CD4-positive, alpha-beta T cell treated with Interleukin-15 for 1 hour (primary cell): ENCODE measurements around the gene BCL6B.
A peak's percentile ranks its signal among the peaks of the same experiment; 100 is the strongest.

ENCODE experiments used
- DNase-seq: peaks from one replicate; pipeline ENCODE4 v3.0.0-alpha.2; 2020

BCL6B gene

DNA sequence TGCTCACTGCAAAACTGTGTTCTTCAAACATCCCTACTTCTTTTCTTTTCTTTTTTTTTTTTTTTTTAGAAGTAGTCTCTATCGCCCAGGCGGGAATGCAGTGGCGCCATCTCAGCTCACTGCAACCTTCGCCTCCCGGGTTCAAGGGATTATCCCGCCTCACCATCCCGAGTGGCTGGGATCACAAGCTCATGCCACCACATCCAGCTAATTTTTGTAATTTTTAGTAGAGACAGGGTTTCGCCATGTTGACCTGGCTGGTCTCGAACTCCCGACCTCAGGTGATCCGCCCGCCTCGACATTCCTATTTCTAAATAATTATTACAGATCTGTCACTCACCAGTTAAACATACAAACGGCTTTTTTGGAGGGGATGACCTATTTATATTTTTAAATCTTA is 11.4 kb upstream of the BCL6B start:
- DNase-seq = no peak

DNA sequence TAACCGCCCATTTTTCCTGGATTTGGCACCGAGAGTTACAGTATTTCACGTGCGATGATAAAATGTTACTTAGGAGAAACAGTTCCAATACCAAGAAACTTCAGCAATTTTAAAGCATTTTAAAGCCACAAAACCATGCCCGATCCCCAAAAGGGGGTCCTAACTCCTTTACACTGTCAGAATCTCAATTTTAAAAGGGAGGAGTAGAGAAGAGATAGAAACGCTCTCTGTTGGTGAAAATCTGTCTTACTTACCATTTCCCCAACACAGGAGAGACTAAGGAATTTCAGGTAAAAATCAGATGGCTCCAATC is 11.0 kb upstream of the BCL6B start:
- no peak for DNase-seq

DNA sequence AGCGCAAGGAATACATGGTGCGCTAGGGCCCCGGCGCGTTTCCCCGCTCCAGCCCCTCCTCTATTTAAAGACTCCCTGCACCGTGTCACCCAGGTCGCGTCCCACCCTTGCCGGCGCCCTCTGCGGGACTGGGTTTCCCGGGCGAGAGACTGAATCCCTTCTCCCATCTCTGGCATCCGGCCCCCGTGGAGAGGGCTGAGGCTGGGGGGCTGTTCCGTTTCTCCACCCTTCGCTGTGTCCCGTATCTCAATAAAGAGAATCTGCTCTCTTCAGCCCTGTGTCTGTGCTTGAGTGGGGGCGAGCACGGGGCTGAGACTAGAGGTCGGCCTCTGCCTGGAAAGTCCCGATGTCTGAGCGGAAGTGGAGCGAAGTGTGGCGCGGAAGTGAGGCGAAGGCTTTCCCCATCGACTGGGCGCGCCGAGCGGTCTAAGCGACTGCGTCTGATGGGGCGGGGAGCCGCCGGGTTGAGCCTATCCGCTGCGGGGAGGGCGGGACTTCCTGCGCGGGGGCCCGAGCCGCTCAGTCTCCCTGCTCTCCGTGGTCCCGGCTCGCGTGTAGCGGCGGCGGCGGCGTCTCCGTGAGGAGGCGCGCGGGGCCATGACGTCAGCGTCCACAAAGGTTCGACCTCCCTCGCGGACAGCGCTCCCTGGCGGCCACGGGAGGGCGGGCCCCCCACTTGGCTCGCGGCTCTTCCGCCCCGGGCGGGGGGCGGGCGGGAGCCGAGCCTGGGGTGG is 8.4 kb upstream of the BCL6B start:
- DNase-seq = peak; percentile 99

DNA sequence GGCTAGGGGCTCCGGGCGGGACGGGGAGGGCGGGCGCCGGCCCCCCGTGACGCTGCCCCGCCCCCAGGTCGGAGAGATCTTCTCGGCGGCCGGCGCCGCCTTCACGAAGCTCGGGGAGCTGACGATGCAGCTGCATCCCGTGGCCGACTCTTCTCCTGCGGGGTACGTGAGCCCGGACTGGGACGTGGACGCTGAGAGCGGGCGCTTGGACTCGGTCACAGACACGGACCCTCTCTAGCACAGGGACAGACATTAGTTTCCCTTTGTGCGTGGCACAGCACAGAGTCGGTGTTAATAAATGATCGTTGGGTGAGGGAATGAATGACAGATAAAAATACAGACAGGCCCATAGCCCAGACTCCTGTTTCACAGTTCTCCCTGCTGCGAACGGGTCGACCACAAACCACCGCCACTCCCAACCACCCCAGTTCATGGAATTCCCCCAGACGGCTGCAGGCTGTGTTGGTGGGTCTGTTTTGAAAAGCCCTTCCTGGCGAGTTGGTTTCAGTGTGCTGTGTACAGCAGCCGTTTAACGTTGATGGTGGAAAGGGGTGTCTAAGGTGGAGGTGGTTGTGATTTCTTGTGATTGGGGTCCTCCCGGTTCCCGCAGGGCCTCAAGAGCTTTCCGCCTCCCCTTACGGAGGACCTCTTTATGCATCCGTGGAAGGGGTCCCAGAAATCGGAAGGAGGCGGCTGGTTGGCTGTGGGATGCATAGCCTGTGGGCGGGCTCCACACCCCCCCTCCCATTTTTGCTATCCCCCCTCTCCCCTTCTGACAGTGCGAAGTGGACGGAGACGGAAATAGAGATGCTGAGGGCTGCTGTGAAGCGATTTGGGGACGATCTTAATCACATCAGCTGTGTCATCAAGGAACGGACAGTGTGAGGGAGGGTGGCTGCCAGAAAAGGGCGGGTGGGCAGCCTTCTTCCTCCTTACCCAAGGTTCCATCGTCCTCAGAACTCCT is 7.6 kb upstream of the BCL6B start:
- DNase-seq = peak; percentile 93

DNA sequence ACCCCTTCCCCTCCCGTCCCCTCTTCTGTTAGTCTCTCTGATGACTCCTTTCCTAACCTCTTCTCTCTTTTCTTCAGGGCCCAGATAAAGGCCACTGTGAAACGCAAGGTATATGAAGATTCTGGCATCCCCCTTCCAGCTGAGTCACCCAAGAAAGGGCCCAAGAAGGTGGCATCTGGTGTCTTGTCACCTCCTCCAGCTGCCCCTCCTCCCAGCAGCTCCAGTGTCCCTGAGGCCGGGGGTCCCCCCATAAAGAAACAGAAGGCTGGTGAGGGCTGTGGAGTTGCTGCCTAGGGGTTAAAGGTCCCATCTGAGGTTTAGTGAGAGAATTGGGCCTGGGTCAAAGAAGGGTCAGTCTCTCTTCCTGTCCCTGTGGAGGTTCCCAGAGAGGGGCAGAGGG is 6.4 kb upstream of the BCL6B start:
- DNase-seq = no peak

DNA sequence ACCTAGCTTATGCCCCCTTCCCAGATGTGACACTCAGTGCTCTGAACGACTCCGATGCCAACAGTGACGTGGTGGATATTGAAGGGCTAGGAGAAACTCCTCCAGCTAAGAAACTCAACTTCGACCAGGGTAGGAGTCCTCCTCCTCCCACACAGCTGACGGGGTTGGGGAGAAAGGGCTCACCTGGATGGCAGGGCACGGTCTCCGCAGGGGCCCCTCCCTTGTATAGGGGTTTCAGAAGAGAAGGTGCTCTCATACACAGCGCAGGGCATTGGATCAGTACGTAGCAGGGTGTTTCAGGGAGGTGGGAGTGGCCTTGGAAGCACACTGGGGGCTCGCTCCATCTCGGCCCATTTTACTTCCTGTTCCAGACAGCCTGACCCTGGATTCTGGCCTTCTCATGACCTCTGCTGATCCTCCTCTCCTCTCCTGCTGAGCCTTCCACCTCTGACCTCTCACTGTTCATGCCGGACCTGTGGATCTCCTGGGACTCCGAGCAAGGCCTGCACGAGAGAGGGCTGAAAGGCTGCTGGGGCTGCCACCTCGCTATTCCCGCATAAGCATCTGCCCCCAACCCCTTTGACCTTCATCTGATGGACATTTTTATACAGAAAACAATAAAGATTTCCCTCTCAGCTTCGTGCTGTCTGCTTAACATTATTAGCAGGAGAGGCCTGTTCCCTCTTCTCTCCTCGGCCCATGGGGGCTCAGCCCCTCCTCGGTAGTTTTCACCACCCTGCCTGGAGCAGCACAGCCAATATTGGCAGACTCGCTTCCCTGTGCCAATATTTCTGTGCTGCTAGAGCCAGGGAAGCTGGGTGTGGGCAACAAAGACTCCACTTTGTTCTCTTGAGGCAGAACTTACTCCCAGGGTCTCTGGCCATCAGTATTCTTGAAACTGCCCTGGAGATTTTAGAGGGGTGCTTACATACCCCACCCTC is 5.7 kb upstream of the BCL6B start:
- DNase-seq = no peak

DNA sequence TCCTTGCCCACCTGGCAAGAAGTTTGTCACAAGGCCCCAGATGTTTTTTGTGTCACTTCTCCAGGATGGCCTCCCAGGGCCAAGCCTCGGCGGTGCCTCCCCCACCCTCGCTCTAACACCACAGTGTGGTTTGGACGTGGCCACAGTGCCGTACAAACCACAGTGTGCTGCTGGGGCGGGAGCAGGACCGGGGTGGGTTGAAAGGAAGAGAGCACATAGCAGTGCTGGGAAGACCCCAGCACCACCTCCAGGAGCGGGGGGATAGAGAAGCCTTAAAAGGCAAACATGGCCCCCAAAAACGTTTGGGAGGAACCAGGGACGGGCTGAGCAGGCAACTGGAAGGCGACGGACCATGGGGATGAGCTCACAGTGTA is 5.0 kb upstream of the BCL6B start:
- DNase-seq = no peak

DNA sequence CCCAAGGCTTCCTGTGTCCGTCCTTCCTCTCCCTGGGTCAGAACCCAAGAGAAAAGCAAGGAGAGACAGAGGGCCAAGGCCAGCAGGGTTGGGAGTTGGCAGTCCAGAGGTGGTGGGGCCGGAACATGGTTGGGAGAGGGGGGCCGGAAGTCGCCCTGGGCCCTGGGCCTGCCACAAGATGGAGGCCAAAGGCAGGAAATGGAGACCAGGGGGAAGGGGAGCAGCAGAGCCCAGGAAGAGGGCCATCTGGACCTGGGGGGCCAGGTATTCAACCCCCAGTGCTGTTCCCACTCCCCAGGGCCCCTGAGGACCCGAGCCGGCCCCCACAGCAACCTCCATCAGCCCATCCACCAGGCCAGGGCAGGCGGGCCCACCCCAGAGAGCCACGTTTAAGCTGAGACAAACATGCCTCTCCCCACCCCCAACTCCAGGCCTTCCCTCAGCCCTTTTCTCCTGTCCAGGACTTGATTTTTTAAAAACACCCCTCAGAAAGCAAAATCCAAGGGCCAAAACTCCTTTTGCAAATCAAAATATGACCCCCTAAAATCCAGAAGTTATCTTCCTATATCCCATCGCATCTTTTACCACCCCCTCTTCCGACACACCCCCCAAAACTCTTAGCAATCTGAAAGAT is 4.4 kb upstream of the BCL6B start:
- DNase-seq = no peak

DNA sequence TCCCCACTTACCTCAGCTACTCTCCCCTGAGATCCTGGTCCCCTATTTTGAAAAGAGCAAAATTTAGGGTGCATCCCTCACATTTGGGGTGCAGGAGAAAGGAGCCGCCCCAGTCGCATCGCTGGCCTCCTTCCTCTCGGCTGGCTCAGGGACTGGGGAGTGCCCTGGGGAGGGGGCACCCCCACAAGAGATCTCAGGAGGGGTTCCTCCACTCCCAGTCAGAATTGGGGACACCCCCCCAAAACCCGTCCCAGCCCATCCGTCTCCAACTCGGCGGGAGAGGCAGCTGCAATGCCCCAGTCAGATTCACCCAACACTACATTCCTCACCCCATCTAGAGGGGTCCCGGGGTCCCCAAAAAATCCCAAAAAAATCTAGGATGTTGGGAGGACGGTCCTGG is 3.5 kb upstream of the BCL6B start:
- DNase-seq = no peak

DNA sequence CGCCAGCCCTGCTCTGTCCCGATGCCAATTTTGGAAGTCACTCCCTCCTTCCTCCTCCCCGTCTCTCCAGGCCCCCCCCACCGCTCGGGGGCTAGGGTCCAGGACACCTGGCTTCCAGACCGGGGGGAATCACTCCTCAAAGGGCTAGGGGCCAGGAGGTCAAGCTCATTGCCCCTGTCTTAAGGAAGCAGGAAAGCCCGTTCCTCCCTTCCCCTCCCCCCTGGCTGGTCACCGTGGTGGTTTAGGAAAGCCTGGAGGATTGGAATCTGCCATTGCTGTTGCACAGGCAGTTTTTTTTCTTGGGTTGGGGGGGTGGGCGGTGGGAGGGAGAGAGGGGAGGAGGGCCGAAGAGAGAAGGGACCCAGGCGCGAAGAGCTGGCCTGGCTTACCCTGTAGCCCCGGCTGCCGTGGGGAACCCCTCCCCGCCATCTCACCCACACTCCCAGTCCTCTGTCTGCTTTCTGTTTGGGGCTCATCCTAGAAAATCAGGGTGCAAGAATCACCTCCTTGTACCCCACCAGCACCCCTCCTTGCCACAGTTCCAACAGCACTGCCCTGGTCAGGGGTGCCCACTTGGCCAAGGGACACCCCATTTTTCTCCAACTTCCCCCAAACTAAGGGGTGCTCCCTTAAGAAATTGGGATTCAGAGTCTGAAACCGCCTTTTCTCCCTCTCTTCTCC is 2.9 kb upstream of the BCL6B start:
- DNase-seq = no peak

DNA sequence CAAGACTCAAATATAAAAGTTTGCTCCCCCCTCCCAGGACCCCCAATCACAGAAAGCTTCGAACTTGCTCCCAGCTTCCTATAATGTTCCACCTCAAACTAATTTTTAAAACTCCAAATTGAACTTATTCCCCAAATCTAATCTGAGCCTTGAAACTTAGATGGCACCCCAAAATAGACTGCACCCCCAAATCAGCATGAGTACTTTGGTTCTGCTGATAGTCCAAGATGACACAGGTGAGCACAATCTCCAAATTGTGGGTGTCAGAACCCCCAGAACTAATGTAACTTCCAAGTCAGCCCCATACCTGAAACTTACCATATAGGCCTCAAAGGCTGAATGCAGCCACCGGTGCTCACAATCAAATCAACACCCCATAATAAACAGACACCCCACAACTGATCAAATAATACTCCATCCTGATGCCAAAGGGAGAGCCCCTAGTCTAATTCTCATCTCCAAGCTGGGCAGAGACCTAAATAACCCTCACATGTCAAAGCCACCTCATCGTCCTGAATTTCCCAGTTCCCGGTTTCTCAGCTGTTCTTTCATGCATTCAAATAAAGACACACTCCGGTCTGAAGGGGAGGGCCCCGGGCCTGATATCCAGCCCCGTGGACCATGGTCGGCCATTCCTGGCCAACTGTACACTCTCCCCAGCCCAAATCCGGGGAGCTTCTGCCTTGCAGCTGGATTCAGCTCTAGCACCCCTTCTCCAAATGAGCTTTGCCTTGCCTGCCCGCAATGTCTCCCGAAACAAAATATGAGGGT is 1.8 kb upstream of the BCL6B start:
- no peak for DNase-seq

DNA sequence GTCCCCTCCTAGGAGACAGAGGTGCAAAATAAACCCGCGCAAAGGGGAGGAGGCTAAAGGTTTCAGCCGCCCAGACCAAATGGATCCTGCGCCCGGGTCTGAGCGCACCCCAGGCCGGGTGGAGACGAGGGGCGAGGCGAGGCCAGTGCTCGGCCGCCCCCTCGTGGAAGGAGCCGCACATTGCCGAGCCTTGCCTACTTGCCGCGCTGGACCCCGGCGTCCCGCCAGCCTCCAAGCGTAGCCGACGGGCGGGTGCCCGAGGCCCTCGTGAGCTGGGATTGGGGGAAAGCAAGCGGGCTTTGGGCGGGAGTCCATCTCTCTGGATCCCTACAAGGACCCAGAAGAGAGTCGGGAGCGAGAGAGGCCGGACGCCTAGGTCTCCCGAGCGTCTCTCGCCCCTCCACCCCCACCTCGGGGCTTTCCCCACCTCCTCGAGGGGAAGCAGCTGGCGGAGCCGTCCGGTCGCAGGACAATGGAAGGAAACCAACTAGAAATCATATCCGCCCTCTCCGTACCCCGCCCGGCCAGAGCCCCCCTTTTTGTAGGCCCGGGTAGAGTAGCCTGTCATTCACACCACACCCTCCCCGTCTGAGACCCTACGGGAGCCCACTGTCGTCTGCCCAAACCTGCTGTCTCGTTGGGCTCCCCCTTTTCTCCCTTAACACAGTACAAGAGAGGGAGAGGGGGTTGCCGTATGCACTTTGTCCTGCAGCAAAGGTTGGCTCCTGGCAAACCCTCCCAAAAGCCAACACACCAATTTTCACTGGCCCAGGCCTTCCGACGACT is 664 bp upstream of the BCL6B start:
- DNase-seq = peak; percentile 81

DNA sequence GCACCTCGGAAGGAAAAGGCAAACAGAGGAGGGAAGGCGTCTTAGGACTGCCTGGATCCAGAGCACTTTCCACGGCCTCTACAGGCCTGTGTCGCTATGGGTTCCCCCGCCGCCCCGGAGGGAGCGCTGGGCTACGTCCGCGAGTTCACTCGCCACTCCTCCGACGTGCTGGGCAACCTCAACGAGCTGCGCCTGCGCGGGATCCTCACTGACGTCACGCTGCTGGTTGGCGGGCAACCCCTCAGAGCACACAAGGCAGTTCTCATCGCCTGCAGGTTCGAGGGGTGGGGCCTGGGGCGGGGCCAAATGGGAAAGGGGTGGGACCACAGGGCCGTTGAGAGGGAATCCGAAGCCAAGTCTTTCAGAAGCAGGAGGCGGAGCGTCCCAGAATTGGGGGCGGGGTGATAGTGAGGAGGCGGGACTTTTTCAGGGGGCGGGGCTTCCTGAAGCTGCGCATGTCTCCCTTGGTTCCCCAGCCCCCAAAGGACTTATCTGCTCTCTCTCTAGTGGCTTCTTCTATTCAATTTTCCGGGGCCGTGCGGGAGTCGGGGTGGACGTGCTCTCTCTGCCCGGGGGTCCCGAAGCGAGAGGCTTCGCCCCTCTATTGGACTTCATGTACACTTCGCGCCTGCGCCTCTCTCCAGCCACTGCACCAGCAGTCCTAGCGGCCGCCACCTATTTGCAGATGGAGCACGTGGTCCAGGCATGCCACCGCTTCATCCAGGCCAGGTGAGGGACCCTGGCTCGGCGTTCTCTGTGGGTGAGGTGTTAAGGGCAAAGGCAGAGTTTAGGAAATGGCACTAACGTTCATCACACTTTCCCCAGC is 939 bp downstream of the BCL6B start:
- peak; percentile 98 for DNase-seq

DNA sequence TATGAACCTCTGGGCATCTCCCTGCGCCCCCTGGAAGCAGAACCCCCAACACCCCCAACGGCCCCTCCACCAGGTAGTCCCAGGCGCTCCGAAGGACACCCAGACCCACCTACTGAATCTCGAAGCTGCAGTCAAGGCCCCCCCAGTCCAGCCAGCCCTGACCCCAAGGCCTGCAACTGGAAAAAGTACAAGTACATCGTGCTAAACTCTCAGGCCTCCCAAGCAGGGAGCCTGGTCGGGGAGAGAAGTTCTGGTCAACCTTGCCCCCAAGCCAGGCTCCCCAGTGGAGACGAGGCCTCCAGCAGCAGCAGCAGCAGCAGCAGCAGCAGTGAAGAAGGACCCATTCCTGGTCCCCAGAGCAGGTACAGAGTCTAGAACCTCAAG is 1.5 kb downstream of the BCL6B start:
- DNase-seq = no peak

DNA sequence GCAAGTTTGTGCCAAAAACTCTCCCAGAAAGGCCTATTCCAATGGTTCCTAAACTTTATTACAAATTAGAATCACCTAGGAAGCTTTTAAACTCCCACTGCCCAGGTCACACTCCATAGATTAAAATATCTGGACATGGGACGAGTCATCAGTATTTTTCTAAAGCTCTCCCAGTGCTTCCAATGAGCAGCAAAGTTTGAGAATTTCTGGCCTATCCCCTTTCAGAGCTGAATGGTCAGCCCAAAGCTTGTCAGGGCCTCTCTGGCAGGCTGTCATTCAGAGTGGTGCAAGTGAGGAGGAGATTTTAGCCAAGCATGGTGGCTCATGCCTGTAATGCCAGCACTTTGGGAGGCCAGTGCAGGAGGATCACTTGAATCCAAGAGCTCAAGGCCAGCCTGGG is 2.4 kb downstream of the BCL6B start:
- no peak for DNase-seq

DNA sequence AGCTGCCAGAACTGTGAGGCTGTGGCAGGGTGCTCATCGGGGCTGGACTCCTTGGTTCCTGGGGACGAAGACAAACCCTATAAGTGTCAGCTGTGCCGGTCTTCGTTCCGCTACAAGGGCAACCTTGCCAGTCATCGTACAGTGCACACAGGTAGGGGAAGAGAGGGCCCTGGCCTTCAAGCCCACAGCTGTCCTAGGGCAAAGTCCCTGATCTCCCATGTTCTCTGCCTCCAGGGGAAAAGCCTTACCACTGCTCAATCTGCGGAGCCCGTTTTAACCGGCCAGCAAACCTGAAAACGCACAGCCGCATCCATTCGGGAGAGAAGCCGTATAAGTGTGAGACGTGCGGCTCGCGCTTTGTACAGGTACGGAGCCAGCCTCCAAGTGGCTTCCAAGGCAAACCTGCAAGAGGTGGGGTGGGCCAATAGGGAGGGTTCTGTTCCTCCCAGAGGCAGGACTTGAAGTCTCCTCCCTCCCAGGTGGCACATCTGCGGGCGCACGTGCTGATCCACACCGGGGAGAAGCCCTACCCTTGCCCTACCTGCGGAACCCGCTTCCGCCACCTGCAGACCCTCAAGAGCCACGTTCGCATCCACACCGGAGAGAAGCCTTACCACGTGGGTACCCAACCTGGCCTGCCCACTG is 3.7 kb downstream of the BCL6B start:
- no peak for DNase-seq

DNA sequence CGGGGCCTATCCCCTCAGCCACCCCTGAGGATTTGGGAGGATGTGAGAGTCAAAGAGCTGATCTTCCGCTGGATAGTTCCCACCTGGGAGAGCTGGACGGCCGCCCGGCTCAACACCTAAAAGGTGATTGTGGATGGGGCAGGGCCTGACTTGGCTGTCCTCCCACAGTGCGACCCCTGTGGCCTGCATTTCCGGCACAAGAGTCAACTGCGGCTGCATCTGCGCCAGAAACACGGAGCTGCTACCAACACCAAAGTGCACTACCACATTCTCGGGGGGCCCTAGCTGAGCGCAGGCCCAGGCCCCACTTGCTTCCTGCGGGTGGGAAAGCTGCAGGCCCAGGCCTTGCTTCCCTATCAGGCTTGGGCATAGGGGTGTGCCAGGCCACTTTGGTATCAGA is 4.5 kb downstream of the BCL6B start:
- no peak for DNase-seq

DNA sequence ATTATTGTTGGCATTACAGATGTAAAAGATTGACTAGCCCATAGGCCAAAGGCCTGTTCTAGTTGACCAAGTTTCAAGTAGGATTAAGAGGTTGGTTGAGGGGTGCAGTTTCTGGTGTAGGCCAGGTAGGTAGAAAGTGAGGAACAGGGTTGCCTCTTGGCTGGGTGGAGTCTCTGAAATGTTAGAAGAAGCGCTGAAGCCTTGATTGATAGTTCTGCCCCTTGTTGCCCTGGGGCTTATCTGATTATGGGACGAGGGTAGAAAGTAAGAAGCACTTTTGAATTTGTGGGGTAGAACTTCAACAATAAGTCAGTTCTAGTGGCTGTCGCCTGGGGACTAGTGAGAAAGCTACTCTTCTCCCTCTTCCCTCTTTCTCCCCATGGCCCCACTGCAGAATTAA is 6.2 kb downstream of the BCL6B start:
- DNase-seq = no peak

DNA sequence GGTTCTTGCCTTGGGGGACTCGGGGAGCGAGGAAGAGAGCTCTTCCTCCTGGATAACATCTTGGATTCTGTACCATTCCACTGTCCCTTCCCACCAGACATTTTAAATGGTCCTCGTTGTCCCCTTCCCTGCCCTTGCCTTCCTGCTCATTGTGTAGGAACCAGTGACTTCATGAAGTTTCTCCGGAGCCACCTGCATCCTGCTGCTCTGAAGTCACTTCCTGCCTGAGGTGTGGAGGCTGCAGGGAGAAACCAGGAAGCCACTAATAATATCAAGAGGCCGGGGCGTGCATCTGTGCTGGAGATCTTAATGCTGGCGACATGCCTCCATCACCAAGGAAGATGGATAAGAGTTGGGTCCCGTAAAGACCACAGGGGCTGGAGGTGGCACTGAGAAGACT is 6.8 kb downstream of the BCL6B start:
- DNase-seq = peak; percentile 42
